Measurements from ENCODE around the gene GATA3.

GATA3 gene

GRCh38 chr10:8065651-8066050 lies 11.2 kb downstream of the GATA3 start:
- no peak for DNase-seq

- no peak for DNase-seq
Observed at GRCh38 chr10:8066124-8066523, 11.6 kb downstream of the GATA3 start.

DNA sequence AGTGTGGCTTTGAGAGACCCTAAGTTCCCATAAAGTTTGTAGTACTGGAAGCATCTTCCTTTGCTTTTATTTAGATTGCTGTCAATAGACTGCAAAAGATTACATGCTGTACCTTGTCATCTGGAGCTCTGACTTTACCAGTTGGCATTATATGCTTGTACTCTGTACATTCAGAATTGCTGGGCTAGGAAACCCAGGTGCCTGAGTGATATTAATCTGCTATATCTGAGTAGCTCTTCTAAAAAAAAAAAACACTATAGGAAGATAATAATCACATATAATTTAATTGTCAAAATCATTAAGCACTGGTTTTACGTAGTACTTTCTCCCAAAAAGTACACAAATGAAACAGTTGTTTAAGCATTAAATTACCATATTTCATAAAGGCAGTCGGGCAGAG lies 12.3 kb downstream of the GATA3 start:
- no peak for DNase-seq

GRCh38 chr10:8069108-8069507 lies 14.6 kb downstream of the GATA3 start:
- no peak for DNase-seq

DNA sequence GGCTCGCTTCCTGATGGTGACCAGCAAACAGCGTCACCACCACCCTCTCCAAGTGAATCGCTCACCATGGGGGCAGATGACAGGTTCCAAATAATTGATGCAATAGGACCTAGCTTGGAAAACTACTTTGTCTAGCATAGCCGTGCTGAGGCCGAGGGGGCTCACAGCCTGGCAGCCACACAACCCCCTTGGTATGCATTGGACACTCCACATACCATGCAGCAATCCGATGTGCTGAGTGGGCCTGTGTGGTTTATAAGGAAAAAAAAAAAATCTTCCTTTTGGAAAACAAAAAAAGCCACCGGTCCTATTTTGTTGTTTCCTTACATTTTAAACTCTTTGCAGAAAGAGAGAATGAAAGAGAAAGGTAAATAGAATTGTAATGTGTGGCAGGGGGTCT lies 15.1 kb downstream of the GATA3 start:
- no peak for DNase-seq

DNA sequence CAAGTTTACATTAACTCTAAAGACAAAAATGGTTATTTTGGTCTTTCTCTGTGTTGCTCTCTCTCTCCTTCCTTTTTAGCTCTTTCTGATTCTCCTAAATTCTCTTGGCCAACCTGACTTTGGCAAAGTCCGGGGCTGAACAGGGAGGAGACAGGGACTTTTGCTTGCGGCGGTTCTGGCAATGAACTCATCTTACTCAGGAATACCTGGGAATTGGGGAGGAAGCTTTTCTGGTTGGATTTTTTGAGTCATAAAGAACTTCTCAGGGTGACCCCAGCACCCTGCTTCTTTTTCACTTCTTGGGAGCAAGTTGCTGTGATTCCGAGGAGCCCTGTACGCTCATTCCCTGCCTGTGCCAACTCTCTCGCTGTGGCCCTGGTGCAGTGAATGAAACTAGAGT lies 16.0 kb downstream of the GATA3 start:
- DNase-seq = no peak

- no peak for DNase-seq
Observed at GRCh38 chr10:8071006-8071405, 16.5 kb downstream of the GATA3 start.

- DNase-seq = no peak
Observed at GRCh38 chr10:8071666-8072065, 17.2 kb downstream of the GATA3 start.

DNA sequence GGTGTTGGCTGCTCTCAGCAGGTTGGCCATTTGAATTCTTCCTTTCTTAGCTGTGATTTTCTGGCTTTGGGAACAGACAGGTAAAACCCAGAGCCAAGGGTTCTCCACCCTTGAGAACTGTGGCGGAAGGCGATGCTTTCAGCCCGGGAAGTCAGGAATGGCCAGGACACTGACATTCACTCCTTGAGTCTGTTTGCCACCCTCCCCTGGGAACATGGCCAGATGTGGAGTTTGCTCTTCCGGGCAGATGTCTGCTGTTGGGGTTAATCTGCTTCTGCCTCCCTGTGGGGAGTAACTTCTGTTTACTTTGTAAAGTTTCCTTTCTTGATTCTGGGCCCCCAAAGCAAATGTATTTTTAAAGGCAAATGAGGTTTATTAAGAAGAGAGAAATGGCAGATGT lies 17.7 kb downstream of the GATA3 start:
- DNase-seq = no peak

- DNase-seq = no peak
Observed at GRCh38 chr10:8073691-8074416, 19.4 kb downstream of the GATA3 start.

DNA sequence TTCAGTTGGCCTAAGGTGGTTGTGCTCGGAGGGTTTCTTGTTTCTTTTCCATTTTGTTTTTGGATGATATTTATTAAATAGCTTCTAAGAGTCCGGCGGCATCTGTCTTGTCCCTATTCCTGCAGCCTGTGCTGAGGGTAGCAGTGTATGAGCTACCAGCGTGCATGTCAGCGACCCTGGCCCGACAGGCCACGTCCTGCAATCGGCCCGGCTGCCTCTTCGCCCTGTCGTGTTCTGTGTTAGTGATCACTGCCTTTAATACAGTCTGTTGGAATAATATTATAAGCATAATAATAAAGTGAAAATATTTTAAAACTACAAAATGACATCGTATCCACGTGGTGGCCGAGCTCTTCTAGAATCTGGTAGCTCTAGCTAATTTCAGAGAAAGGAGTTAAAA lies 20.4 kb downstream of the GATA3 start:
- DNase-seq = no peak

DNA sequence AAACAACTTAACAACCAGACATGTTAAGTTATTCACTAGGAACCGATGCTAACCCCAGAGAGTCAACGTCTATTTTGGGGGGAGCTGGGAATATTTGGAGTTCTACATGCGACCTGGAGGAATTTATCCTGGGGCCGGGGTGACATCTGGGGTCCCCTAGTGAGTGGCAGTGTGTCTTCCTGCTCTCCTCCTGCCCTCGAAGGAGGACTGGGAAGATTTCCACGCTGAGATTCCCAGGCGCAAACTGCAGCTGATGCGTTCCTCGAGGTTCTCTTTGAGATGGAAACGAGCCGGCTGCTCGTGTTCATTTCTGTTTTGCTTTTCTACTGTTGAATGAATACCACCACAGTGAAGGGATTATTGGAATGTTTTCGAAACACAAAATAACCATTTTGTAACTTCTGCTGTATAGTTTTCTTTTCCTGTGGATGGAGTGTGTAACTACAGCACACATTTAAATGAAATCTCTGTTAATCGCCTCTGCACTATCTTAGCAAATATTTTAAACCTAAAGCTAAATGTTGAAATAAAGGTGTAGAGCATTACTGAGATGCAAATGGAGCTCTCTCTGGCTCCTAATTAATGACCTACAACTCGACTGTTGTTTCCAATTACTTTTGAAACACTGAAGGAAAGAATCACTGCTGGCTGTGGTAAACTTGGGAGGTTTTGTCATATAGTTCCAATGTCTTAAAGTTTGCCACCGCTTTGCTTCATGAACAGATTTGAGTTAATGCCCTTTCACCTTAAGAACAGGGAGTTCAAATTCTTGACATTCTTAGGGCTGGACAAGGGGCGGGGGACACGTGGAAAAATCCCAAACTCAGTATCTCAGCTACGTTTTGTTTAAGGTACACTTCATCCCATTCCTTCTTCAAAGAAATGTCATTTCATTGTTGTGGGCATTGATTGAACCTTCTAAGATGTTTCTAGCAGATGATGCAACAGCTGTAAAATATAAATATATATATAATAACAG lies 21.1 kb downstream of the GATA3 start:
- no peak for DNase-seq

- no peak for DNase-seq
Observed at GRCh38 chr10:8076933-8077332, 22.4 kb downstream of the GATA3 start.

GRCh38 chr10:8078027-8078426 lies 23.5 kb downstream of the GATA3 start:
- DNase-seq = no peak

GRCh38 chr10:8079126-8079525 lies 24.6 kb downstream of the GATA3 start:
- DNase-seq = no peak

DNA sequence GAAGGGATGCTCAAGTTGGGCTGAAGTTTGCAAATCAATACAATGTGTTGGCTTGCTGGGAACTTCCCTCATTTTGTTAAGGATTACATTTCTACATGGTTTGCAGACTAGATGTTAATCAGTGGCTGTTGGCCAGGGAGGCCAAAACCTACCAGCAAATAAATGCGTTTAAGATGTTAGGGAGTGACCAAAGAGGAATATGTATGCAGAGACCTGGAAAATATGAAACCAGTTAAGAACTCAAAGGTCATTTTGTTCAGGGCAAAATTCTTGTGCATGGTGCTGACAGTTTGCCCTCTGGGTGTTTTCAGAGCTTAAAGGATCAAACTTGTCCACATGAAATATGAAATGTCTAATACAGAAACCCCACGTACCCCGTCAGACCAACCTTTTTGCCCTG lies 30.3 kb downstream of the GATA3 start:
- no peak for DNase-seq

DNA sequence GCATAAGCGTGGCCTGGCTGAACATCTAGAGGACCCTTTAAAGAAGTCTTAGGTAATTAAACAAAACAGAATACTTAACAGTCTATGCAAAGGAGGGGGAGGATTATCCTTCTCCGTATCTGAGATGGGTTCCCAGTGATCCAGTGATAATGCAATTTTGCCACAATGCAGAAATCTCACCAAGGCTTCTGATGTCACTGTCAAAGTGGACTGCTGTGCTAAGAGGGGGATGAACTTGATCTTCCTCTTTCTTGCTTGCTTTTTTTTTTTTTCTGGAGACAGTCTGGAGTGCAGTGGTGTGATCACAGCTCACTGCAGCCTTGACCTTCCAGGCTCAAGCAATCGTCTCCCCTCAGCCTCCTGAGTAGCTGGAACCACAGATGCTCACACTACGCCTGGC lies 30.8 kb downstream of the GATA3 start:
- DNase-seq = no peak

GRCh38 chr10:8086315-8086714 lies 31.8 kb downstream of the GATA3 start:
- DNase-seq = no peak

- peak in 1 of 4 experiments; percentile 17 for DNase-seq
Observed at GRCh38 chr10:8088504-8088903, 34.0 kb downstream of the GATA3 start.

- DNase-seq = no peak
Observed at GRCh38 chr10:8092428-8092827, 37.9 kb downstream of the GATA3 start.

GRCh38 chr10:8095959-8096358 lies 41.5 kb downstream of the GATA3 start:
- no peak for DNase-seq

DNA sequence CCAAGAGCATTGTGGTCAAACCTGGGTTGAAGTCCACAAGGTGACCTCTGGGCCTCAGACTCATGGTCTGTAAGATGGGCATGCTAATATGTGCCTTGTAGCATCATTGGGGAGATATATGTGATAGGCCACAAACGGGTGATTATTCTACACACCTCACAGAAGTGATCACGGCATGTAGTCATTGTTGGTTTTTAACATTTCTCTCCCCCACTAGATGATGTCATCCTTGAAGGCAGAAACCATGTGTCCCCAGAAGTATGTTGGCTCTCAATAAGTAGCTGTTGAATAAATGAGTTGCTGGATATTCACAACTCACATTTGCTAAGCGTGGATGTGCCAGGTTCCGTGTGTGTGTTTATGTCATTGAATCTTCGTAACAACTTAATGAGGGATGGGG lies 42.4 kb downstream of the GATA3 start:
- DNase-seq = no peak

DNA sequence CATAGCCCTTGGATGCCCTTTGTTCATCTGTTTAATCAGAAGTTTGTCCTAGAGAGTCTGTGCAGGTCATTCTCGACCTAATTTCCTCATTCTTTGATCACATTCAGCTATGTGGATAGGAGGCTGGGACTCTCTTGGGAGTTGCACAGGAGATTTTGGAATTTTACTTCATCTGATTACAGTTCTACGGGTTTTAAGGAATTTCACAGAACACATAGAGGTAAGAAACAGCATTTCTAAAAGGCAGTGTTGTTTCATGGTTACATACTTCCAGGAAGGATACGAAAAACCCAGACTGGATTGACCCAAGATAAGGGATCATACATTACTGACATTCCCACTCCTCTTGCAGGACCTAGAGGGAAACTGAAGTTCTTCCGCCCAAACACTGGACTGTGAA lies 45.9 kb downstream of the GATA3 start:
- no peak for DNase-seq

GRCh38 chr10:8102708-8103401 lies 48.4 kb downstream of the GATA3 start:
- DNase-seq = no peak

All from activated CD4-positive, CD25-positive, alpha-beta regulatory T cell (primary cell).